HG03280 (cell line): ENCODE measurements around the gene GPR18.

Experiments
- ATAC-seq: cut with Tn5 transposase; IDR thresholded peaks from one replicate; pipeline ENCODE4 v1.9.1; 2021; ENCODE audit warnings: mild to moderate bottlenecking, moderate library complexity; ENCODE audit not compliant: unreplicated experiment

The GPR18 gene

DNA sequence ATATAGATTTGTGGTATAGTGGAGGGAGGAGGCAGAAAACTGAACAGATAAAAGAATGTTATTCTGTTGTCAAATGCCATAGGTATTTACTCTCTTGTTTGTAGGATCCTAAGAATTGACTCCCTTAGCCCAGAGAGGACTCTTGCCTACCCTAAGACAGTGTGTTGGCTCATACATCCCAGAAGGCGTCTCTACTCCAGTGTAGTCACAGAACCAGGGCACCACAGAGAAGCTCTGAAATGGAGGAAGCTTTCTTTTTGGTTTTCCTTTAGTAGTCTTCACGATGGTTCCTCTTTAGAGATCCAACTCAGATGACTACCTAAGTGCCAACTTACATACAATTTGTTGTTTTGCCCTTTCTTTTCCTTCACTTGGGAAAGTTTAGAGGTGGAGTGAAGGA lies 35.0 kb upstream of the GPR18 start:
- no peak for ATAC-seq

DNA sequence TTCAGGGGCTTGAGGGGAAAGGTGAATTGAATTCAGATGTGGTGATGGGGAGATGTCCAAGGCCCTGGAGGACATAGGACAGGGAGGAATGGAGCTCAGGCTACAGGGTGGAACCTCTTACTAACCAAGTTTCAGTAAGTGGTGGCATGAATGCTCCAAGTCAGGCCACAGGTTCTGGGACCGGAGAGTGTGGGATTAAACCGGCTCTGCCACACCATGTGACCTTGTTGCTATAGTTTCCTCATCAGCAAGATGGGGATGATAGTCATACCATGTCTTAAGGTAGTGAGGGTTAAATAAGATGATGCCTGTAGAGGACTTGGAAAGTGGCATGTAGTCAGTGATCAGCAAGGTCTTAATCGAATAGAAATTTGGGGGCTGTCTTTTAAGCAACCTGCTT lies 32.7 kb upstream of the GPR18 start:
- ATAC-seq: no peak

DNA sequence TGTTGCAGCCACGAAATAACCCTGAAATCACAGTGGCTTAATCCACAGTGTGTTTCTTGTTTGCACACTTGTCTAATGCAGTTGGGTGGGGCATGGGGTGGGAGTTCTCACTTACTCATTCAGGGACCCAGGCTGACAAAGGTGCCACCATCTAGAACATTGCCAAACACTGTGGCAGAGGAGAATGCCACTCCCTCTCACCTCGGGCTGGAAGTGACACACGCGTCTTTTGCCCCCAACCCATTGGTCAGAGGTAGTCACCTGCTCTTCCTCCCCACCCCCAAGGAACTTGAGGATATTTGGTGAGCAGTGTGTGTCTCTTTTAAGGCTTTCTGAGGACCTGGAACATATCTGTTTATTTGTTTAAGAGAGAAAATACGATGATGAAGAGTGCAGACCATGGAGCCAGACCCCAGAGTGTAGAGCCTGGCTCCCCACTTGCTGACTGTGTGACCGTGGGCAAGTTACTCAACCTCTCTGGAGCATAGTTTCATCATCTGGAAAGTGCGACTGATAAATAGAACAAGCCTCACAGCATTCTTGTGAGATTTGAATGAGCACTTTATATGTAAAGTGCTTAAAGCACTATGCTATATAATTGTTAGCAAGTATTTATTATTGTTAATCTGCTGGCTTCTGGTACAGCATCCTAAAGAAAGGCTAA lies 31.6 kb upstream of the GPR18 start:
- ATAC-seq: no peak

DNA sequence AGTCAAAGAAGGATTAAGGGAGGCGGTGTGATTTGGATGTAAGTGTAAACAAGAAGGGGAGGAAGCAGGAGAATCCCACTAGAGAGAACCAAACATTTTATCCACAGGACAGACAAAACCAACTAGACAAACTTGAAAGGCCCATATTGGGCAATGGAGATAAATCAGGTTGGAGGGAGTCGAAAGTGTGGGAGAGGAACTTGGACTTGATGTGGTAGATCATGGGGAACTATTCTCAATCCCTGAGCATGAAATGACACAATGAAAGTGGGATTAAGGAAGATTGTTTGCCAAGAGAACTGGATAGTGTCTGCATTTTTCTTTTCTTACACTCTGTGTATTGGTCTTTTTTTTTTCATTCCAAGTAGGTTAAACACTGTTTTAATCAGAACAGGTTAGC lies 31.1 kb upstream of the GPR18 start:
- no peak for ATAC-seq

DNA sequence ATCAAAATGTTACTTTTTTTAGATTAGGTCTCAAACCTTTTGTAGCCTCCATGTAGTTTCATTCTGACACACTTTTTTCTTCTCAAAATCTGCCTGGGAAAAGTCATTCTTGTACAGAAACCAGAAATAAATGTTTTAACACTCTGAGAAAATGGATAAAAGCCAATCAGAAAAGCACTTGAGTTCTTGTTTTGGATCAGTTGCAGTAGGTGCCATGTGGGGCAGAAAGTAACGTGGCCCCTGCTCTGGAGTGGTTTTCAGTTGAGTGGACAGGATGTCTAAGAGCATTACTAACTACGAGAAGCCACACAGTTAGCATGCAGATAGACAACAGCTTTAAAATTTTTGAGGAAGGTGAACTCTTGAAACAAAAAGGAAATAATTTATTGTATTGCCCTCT lies 29.9 kb upstream of the GPR18 start:
- ATAC-seq: peak; percentile 73

DNA sequence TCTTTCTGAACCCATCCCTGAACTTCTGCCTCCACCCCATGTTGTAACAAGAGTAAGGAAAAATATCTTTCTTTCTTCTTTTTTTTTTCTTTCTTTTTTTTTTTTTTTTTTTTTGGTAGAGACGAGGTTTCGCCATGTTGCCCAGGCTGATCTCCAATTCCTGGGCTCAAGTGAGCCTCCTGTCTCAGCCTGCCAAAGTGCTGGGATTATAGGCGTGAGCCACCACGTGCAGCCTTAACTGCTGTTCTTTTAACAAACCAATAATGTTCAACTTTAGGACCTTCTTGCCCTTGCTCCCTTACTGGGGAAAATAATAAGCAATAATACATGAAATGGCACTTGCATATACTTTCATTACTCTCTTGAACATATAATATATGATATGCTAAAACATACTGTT lies 29.4 kb upstream of the GPR18 start:
- ATAC-seq: no peak

DNA sequence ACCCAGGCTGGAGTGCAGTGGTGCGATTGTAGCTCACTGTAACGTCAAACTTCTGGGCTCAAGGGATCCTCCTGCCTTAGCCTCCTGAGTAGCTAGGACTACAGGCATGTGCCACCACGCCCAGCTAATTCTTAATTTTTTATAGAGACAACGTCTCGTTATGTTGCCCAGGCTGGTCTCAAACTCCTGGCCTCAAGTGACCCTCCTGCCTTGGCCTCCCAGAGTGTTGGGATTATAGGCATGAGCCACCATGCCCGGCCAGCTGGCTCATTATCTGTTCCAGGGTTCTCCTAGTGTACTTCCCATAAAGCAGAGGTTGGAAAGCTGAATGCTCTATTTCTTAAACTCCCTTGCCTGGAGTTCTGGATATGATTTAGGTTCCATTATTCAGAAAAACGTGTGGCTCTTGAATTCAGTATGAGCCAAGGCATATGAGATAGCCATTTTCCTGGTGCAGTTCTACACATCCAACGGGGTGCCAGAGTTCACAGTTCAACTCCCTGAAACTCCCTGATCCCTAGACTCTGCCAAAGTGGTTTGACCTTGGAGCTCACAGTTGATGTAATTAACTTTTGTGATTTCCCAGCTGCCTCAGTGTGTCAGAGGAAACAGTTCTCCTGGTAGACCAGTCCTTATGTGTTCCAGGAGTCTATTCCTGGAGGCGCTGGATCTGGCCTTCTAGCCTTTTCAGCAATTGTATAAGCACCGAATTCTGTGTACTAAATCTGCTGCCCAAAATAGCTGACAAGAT lies 27.4 kb upstream of the GPR18 start:
- ATAC-seq: no peak

DNA sequence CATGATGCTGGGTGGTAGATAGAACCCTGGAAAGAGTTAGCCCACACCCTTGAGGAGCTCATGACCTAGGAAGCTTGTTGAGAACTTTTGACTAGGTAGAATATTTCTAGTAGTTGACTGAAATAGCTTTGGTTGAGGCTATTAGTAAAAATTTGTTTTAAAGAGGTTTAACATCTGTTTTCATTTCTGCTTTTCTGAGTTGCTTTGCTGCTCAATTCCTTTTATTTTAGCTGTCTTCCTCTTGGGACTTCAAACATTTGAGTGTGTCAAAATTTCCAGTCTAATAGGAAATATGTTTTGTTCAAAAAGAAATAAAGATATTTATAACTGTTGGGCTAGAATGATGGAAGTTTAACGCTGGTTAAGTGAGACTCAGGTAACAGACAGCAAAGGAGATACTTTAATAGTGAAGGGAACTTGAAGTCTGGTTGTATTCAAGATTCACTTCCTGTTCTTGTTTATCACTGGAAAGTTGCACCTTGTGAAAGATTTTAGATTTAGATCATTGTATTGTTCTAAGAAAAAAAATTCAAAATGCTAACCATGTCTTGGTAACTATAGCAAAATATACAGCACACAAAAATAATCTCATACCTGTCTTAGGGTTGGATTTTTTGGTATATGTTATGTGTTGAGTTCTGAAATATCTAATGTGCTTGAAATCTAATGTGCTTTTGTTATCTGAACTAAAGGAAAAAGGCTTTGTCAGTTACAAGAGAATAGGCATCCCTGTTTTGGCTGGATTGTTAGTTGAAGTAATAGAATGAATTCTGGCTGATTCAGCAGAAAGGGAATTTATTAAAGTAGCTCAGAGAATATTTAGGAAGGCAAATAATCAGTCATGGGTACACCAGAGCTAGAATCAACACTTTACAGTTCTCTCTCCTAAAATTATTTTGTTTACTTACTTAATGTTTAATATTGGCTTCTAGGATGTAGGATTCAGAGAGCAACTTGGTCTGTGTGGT lies 24.4 kb upstream of the GPR18 start:
- peak; percentile 60 for ATAC-seq

DNA sequence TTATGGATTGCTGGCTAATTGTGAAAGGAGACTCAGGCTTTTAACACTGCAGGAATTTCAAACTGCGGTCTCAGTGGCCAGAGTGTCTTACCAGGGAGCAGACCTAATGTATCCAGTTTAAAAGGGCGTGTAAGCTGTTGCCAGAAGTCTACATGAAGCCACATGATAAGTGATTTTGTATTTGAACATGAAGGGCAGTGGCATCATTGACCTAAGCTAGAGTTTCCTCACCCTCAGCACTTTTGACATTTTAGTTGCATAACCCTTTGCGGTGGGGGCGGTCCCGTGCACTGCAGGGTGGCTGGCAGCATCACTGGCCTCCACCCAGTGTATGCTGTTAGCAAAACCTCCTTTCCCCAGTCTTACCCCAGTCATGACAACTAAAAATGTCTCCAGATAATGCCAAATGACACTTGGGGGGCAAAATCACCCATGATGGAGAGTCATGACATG lies 23.7 kb upstream of the GPR18 start:
- ATAC-seq: peak; percentile 80

DNA sequence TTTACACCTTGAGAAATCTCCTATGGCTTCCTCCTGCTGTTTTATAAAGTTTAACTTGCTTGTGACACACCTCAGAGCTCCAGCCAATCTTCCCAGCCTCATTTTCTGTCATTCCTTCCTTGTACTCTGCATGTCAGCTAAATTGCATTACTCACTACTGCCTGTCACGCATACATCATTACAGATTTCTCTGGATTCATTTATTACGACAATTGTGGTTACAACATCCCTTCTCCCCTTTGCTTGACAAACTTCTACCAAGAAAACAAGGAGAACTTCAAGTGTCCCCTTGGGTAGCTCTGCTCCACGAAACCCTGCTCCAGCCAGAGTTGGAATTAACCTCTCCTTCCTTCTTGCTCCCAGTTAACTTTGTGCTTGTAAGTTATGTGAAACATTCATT lies 22.0 kb upstream of the GPR18 start:
- ATAC-seq: no peak

DNA sequence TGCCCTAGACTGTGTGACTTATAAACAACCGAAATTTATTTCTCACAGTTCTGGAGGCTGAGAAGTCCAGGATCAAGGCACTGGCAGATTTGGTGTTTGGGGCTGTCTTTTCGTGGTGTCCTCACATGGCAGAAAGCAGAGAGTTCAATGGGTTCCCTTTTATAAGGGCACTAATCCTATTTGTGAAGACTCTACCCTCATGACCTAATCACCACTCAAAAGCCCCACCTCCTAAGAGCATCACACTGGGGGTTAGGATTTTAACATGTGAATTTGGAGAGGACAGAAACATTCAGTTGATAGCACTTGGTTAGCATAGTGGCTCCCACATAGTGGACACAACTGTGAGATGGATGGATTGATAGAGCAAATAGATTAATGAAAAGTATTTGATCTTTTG lies 21.5 kb upstream of the GPR18 start:
- ATAC-seq: no peak

DNA sequence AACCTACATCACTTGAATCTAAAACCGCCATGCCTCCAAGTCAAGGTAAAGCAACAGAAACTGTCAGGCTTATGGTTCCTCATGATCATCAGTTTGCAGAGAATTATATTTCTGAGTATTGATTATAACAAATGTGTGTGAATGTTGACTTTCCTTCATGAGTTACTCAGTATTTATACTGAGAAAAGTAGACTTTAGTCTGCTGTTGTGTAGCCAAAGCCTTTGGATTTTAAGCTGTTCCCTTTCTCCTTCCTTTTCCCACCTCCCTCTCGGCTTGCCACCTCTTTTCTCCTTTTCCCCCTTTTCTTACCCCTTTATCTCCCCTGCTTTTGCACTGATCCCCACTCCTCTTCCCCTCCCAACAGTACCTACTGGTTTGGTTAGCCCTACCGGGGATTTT lies 20.7 kb upstream of the GPR18 start:
- no peak for ATAC-seq

DNA sequence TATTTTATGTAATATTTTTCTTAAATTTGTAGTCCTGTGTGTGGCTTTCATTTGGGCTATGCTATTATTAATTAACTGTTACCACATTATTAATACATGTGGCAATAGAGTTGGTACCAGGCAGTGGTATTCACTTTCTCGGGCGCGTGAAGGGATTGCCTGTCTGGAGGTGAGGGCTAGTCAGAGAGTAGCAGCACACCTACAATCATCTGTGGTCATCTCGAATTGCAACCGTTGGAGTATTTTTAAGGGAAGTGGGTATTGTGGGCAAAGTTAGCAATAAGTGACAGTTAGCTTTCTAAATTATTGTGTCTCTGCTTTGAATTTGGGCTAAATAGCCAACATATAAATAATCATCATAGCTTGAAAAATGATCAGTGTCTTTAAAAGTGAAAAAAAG lies 20.0 kb upstream of the GPR18 start:
- ATAC-seq: no peak

DNA sequence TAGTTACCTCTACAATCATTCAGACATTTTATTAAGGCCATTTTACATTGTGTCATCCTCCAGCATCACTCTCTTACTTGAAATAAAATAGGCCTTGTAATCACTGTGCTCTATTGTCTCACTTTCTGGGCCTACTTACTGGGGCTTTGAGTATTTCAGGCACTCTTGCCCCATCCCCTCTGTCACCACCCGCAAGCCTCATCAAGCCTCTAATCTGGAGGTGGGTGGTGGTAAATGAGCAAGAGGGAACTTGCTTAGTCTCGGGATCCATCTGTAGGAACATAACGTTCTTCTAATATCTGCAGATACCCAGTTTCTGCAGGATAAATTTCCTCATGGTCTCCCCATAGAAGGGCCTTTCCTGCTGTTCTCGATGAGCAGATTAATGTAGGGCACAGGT lies 19.4 kb upstream of the GPR18 start:
- no peak for ATAC-seq

DNA sequence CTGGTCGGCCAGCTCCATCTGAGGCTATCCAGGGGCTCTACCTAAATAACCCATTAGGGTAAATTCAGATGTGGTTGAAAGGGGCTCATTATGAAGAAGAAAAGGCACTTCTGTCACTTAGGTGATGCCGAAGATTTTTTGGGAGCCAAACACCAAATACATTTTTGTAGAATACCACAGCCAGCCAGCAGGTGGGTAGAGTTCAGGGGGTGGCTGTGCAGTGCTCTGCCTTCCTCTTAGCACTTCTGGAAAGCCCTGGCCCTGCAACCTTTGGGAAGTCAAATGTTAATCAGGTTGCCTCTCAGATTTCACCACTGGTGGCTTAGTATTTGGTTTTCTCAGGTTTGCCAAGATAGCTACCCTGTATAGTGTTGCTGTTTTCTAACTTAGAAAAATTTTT lies 18.5 kb upstream of the GPR18 start:
- no peak for ATAC-seq

DNA sequence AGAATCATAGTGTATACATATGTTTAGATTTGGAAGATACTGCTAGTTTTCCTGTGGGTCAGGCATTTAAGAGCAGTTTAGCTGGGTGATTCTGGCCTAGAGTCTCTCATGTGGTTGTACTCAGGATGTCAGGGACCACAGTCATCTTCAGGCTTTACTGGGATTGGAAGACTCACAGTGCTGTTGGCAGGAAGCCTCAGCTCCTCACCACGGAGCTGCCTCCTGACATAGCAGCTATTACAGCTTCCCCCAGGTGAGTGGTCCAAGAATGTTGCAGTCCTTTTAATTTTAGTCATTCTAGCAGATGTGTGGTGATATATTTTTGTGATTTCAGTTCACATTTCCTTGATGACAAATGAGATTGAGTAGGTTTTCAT lies 16.9 kb upstream of the GPR18 start:
- no peak for ATAC-seq

DNA sequence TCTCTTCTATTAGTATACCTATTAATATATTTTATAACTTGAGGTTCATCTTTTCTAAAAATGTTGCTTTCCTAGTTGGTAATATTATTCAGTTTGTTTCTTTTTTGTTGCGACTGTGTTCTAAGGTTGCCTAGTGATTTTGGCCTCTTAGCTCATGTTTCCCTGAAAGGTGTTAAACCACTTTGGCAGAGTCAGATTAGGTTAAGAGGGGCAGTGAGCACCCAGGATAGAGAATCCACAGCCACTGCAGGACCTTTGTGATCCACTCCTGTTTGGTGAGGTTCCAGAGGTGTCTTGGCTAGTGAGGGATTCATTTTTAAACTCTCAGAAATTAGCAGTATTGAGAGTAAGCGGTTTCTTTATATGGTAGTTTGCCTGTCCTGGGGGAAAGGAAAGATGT lies 14.9 kb upstream of the GPR18 start:
- no peak for ATAC-seq

DNA sequence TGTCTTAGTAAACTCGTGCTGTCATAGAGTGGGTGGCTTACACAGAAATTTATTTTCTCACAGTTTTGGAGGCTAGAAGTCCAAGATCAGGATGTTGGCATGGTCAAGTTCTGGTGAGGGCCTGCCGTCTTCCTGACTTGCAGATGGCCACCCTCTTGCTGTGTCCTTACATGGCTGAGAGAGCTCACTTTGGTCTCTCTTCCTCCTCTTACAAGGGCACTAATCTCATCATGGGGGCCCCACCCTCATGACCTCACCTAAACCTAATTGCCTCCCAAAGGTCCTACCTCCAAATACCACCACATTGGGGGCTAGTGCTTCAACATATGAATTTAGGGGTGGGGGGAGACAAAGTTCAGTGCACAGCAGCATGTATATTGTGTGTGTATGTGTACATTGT lies 14.3 kb upstream of the GPR18 start:
- ATAC-seq: no peak

DNA sequence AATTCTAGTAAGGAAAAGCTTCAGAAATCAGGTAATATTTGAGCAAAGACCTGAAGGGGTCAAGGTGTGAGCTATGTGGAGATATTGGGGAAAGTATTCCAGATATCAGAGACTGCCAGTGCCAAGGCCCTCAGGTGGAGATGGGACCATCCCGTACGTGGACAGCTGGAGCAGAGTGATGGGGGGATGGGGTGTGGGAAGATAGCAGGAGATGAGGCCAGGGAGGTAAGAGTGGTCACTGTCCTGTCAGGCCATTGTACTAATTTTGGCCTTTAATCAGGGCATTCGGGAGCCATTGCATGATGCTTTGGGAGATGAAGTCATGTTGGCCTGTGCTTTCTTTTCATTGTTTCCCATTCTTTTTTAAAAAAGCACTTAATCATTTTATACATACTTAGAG lies 13.1 kb upstream of the GPR18 start:
- ATAC-seq: no peak

DNA sequence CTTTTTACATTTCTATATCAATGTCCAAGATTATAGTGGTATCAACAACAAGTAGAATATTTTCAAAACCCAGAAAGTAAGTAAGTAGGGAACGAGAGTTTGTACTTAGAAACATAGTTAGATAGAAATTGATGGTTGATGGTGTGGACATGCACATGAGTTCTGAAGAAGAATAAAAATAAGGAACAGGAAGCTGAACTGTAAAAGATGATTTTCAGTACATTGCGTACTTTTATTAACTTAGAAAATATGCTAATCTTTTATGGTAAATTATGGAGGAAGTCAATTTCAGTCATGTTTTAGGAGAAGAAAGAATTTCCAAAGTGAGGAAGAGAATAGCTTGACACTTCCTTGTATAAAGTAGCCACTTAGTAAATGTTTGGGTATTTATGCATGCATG lies 12.3 kb upstream of the GPR18 start:
- ATAC-seq: no peak

DNA sequence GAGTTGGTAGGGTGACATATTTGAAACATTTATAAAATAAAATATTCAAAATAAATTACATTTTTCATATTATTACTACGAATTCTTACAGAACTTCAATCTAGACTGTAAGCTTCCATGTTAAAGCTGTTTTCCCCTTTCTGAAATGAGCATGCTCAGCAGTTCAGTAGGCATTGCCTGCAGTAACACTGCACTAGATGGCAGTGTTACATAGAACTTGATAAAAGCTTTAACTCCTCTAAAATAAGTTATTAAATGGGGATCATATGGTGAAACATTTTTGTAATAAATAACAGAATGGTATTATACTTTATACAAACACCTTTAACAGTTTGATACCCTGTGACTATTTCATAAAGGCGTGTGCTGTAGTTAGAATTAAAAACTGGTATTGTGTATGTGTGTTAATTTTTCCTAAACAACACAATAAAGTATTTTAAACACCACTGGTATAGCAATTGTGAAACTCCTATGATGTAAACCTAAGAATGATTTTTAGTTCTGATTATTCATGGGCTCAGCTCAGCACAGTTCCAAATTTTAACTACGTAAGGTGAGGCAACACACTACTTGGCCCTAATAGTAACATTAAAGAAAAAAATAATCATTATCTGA lies 11.6 kb upstream of the GPR18 start:
- ATAC-seq: peak; percentile 66
